Rectal smooth muscle tissue (tissue), 1 donor: ENCODE results near the gene STRA8.

ENCODE experiments used
- H3K27ac ChIP-seq: one replicate; pipeline ENCODE4 v1.7.0; 2013; ENCODE audit warnings: low read depth, low read length, inconsistent platforms
- H3K27me3 ChIP-seq: one replicate; pipeline ENCODE4 v1.7.0; 2013; ENCODE audit warnings: low read length; ENCODE audit not compliant: control insufficient read depth, insufficient read depth
- H3K36me3 ChIP-seq: one replicate; pipeline ENCODE4 v1.7.0; 2013; ENCODE audit warnings: low read length; ENCODE audit not compliant: control insufficient read depth, insufficient read depth
- H3K4me1 ChIP-seq: one replicate; pipeline ENCODE4 v1.7.0; 2013; ENCODE audit warnings: low read length; ENCODE audit not compliant: control insufficient read depth, insufficient read depth
- H3K4me3 ChIP-seq: one replicate; pipeline ENCODE4 v1.7.0; 2013; ENCODE audit warnings: low read length
- H3K9ac ChIP-seq: one replicate; pipeline ENCODE4 v1.7.0; 2013; ENCODE audit warnings: low read length

The STRA8 gene

DNA sequence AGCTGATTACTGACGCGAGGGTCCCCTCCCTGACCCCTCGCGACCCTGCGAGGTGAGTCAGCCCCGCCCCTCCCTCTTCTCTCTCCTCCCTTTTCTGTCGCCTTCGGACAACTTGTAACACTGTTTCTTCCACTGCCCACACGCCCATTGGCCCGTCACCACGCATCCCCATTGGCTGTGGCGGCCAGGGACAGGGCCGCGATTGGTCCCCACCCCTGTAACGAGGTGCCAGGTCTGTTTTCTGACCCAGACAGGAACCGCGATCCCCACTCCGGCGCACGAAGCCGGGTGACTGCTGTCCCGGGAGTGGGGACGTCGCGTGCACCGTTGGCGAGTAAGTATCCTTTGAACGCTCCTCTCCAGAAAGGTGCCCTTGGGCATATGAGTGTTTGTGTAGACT, at the start of gene STRA8:
STRA8 (plus strand) TSS at position 269 of the 400 bp plus-strand sequence. CDS start 6,687 bp downstream, outside the sequence.
- Histone ChIP-seq H3K4me3 (no peak within 1 kb of the TSS), H3K9ac (no peak within 1 kb of the TSS)

GRCh38 chr7:135184254-135184841, 49.3 kb upstream of the STRA8 start:
- no peak overlapping the region for H3K9ac ChIP-seq
- H3K4me3 ChIP-seq = no peak overlapping the region
- H3K27me3 ChIP-seq = no peaks in the 10 kb centered on the region
- no peaks in the 10 kb centered on the region for H3K4me1 ChIP-seq
- H3K27ac ChIP-seq = no peak overlapping the region
- peaks cover 29% of the 10 kb centered on the region for H3K36me3 ChIP-seq

More for the DNA sequence above, at the start of gene STRA8:
- no peaks in the 10 kb centered on the region for H3K4me1 ChIP-seq
- no peaks in the 10 kb centered on the region for H3K36me3 ChIP-seq
- no peaks in the 10 kb centered on the region for H3K27me3 ChIP-seq
- no peak within 1 kb of the TSS for H3K27ac ChIP-seq

GRCh38 chr7:135185471-135186260, 48.0 kb upstream of the STRA8 start:
- Histone ChIP-seq H3K27ac (no peak overlapping the region), H3K36me3 (peaks cover 33% of the 10 kb centered on the region), H3K4me1 (no peaks in the 10 kb centered on the region), H3K27me3 (no peaks in the 10 kb centered on the region), H3K4me3 (no peak overlapping the region), H3K9ac (no peak overlapping the region)

DNA sequence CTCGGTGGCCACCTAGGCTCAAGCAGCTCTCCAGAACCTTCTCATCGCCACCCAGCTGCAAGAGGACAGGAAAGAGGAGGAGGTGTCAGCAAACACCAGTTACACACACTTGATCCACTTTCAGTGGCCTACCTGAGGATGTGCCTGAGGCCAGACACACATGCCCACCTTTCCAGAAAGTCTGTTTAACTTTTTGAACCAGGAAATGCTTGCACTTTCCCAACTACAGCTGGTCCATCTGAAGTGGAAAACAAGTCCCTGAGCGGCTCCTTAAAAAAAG, 47.4 kb upstream of the STRA8 start:
- H3K36me3 ChIP-seq = peaks cover 33% of the 10 kb centered on the region
- H3K4me3 ChIP-seq = no peak overlapping the region
- H3K27me3 ChIP-seq = no peaks in the 10 kb centered on the region
- H3K27ac ChIP-seq = no peak overlapping the region
- no peak overlapping the region for H3K9ac ChIP-seq
- H3K4me1 ChIP-seq = no peaks in the 10 kb centered on the region

GRCh38 chr7:135186841-135187253, 46.8 kb upstream of the STRA8 start:
- Histone ChIP-seq H3K4me1 (no peaks in the 10 kb centered on the region), H3K27ac (no peak overlapping the region), H3K9ac (no peak overlapping the region), H3K36me3 (peaks cover 33% of the 10 kb centered on the region), H3K4me3 (no peak overlapping the region), H3K27me3 (no peaks in the 10 kb centered on the region)

DNA sequence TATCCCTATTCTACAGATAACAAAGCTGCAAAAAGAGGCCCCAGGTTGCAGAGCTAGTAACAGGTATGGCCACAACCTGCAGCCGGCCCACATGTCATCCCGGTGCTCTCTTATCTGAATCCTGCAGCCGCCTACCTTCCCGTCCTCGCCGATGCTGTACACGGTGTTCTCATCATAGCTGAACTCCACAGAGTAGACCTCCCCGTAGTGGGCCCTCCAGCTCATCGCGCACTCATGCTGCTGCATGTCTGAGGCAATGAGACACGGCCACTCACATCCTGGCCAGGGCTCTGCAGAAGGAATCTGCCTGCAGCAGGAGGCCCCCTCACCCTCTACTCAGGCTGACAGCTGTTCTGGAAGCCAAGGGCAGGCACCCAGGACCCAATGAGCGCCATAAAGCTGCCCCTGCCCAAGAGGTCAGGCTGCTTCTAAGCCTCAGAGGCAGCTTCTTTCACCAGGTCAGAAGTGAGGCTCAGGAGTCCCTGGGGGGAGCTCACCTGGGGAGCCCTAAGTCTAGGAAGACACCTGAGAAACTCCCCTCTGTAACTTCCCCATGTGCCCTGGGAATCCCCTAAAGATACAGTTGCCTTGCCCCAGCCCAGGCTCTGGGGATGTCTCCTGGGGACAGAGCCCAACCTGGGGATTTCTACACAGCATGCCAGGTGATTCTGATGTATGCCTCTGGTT, 45.2 kb upstream of the STRA8 start:
- no peaks in the 10 kb centered on the region for H3K27me3 ChIP-seq
- H3K4me3 ChIP-seq = no peak overlapping the region
- no peak overlapping the region for H3K27ac ChIP-seq
- H3K4me1 ChIP-seq = no peaks in the 10 kb centered on the region
- no peak overlapping the region for H3K9ac ChIP-seq
- peaks cover 42% of the 10 kb centered on the region for H3K36me3 ChIP-seq

GRCh38 chr7:135189221-135189662, 44.4 kb upstream of the STRA8 start:
- H3K4me1 ChIP-seq = no peaks in the 10 kb centered on the region
- peaks cover 46% of the 10 kb centered on the region for H3K36me3 ChIP-seq
- H3K27ac ChIP-seq = no peak overlapping the region
- no peaks in the 10 kb centered on the region for H3K27me3 ChIP-seq
- H3K9ac ChIP-seq = no peak overlapping the region
- no peak overlapping the region for H3K4me3 ChIP-seq

GRCh38 chr7:135189961-135190360, 43.7 kb upstream of the STRA8 start:
- H3K4me1 ChIP-seq = no peaks in the 10 kb centered on the region
- H3K9ac ChIP-seq = no peak overlapping the region
- H3K36me3 ChIP-seq = peaks cover 42% of the 10 kb centered on the region
- H3K27ac ChIP-seq = no peak overlapping the region
- no peak overlapping the region for H3K4me3 ChIP-seq
- H3K27me3 ChIP-seq = no peaks in the 10 kb centered on the region

- no peaks in the 10 kb centered on the region for H3K4me1 ChIP-seq
- no peak overlapping the region for H3K4me3 ChIP-seq
- H3K27ac ChIP-seq = no peak overlapping the region
- H3K27me3 ChIP-seq = no peaks in the 10 kb centered on the region
- H3K9ac ChIP-seq = no peak overlapping the region
- H3K36me3 ChIP-seq = peaks cover 42% of the 10 kb centered on the region
These were observed 42.9 kb upstream of the STRA8 start for GRCh38 chr7:135190703-135191102.

GRCh38 chr7:135192914-135193536, 40.6 kb upstream of the STRA8 start:
- Histone ChIP-seq H3K27me3 (no peaks in the 10 kb centered on the region), H3K4me3 (no peak overlapping the region), H3K4me1 (no peaks in the 10 kb centered on the region), H3K36me3 (peaks cover 43% of the 10 kb centered on the region), H3K9ac (no peak overlapping the region), H3K27ac (no peak overlapping the region)

DNA sequence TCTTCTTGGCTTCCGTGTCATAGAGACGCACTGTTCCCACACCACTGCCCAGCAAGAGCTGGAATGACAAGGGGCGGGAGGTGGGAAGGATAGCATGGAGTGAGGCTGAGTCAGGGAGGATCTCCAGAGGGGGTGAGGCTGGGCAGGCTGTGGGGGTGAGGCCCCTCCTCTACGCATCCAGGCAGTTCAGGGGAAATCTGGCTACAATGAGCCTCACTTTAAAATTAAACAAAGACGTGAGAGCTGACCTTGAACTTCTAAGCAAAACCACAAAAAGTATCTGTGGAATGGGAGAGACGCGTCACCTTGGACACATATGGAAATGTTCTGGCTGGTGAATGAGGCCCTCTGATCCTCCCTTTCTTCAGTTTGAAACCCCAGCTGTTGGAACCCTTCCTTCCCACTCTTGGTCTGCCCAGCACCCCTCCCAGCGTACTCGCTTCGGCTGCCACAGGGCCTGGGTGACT, 40.0 kb upstream of the STRA8 start:
- Histone ChIP-seq H3K27ac (no peak overlapping the region), H3K27me3 (no peaks in the 10 kb centered on the region), H3K4me1 (no peaks in the 10 kb centered on the region)

GRCh38 chr7:135194494-135195095, 39.0 kb upstream of the STRA8 start:
- H3K27me3 ChIP-seq = no peaks in the 10 kb centered on the region
- peaks cover 34% of the 10 kb centered on the region for H3K36me3 ChIP-seq
- H3K9ac ChIP-seq = no peak overlapping the region
- H3K27ac ChIP-seq = no peak overlapping the region
- no peak overlapping the region for H3K4me3 ChIP-seq
- no peaks in the 10 kb centered on the region for H3K4me1 ChIP-seq

More for the DNA sequence above, 40.0 kb upstream of the STRA8 start:
- peaks cover 39% of the 10 kb centered on the region for H3K36me3 ChIP-seq
- H3K9ac ChIP-seq = no peak overlapping the region
- no peak overlapping the region for H3K4me3 ChIP-seq
